Activated T-helper 1 cell treated with Interleukin-2 at 50 U/mL for 16 hours (primary cell): ENCODE measurements around the gene PDSS2.
"Not testable (repeated sequence)": the region's sequence is repeated elsewhere in the genome, so short reads cannot be mapped to it uniquely, and the experiment has no call there.

Experiments
- DNase-seq: peaks from one replicate; pipeline ENCODE4 v3.0.0-alpha.2; 2020; ENCODE audit warnings: low read depth

PDSS2 gene

DNA sequence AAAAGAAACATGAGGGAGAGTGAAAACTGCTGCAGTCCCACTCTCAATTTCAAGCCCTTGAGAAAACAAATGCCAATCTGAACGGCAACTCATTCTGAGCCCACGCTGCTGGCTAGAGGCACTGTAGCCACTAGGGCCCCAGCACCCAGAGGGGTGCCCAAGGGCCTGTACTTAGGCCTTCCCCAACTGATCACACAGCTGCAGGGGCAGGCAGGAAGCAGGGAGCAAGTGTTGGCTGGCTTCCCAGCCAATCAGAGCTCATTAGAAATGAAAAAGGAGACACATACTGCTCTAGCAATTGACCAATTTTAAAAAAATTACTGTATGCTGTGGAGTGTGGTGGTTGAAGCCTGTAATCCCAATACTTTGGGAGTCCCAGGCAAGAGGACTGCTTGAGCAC is 340.4 kb downstream of the PDSS2 start:
- no peak for DNase-seq

GRCh38 chr6:107118540-107118939 is 340.8 kb downstream of the PDSS2 start:
- DNase-seq = not testable (repeated sequence)

DNA sequence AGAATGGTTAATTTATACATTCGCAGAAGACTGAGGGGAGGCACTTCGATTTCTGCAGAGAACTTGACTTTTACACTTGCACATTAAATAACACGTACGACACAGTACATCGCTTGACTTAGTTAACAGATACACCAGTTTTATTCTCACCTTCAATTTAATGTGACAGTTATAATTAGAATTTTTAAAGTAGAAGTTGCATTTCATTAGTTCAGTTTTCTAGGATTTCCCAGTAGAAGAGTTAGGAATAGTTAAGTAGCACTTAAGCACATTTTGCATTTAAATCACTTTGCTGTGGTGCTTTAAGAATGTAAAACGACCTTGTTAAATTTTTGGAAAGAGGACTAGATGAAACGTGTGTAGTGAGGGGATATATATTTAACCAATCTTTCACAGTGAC is 342.4 kb downstream of the PDSS2 start:
- DNase-seq = no peak

DNA sequence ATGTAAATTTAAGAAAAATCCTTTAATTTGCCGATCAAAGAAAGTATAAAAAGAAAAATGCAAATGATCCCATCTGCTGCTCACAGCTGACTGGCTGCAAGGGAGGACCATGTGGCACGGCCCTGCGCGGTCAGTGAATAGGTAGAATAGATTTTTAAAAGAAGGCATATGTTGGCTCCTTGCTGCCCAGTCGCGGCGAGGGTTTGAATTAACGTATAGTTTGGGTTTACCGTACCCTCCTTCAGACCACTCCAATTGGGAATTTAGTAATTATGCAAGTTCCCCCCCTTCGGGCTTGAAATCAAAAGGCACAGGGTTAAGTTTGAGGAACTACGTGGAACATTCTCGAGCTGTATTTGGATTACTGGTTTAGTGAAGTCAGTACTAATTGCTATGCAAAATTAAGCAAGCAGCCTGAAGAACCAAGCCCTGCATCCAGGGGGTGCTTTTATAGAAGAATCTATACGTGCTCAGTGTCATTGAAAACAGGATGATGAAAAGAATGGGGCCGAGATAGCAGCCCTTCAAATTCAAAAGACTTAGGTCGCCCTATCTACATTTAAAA is 343.0 kb downstream of the PDSS2 start:
- DNase-seq = no peak

- DNase-seq = no peak
Measured at GRCh38 chr6:107115695-107116327, 343.6 kb downstream of the PDSS2 start.

DNA sequence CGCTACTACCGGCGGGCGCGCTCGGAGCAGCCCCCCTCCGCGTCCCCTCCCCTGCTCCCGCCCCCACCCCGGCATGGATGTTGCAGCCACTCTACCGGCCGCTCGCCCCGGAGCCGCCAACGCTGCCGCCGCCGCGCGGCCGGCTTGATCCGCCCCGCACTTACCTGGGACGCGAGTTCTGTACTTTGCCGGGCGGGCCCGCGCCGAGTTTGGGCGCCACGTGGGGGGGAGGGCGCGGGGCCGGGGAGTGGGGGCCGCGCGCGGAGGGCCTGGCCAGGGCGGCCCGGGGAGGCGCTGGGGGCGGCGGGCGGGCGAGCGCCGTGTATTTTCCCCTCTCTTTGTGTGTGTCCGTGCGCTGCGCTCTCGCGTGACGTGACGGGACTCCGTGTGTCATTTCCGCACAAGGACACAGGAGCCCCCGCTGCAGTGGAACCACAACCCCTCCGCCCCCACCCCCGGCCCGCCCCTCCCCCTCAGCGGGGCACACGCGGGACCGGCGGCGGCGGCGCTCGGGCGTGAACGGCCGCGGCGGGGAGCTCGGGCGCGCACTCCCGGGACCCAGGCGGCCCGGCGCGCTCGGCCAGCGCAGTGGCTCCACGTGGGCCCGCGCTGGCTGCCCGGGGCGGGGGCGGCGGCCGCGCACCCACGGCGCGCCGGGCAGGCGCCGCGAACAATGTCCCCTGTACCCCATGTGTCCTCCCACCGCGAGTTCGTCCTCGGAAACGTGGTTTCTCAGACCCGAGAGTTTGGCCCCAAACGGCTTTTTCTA is 344.3 kb downstream of the PDSS2 start, which contains the start of gene BEND3:
TSS of gene BEND3 (minus strand) at position 590 of the 769 bp plus-strand sequence. CDS start 16,230 bp downstream, outside the sequence.
- DNase-seq = peak; percentile 13

- DNase-seq = peak; percentile 55
Measured at GRCh38 chr6:107114213-107114925, 345.0 kb downstream of the PDSS2 start.

- no peak for DNase-seq
Measured at GRCh38 chr6:107110200-107110599, 349.2 kb downstream of the PDSS2 start.

DNA sequence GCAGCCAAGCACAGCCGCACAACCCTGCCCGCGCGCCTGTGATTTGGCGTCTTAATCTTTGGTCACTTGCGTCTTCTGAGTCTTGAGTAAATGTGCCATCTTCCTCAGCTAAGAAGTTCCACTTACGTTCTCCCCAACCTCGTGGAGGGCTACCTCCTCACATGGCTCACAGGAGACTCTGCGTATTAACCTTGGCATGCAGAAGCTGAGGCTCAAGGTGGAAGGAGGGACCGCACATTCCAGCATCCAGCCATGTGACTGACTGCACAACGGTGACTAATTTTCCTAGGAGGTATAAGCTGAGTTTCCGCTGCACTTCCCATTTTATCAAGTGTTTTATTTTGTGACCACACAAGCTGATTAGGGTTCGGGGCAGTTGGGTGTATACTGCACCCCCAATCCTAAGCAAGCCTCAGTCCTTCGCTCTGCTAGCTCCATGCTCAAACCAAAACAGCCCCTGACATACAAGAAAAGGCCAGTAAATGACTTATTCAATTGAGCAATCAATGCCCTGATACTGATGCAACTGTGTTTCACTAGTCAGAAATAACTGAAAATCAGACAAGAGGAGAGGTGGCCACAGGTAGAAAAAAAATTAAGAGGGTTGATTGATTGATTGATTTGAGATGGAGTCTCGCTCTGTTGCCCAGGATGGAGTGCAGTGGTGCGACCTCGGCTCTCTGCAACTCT is 351.0 kb downstream of the PDSS2 start:
- DNase-seq = no peak

DNA sequence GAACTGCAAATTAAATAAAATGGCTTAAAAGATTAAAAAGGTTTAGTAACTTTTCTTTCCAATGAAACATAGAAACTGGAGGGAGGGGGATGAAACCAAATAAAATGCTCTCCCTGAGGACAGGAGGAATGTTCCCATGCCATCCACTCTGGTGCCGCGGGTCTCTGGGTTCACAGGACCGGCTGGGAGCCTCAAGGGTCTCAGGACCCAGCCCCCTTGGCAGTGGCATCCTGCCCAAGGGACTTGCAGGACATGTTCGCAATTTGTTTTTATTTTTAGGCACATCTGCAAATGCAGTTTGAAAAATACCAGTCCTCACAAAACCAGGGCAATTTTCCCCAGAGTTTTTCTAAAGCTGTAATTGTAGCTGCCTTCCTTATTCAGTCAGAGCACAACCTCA is 351.6 kb downstream of the PDSS2 start:
- DNase-seq = no peak

DNA sequence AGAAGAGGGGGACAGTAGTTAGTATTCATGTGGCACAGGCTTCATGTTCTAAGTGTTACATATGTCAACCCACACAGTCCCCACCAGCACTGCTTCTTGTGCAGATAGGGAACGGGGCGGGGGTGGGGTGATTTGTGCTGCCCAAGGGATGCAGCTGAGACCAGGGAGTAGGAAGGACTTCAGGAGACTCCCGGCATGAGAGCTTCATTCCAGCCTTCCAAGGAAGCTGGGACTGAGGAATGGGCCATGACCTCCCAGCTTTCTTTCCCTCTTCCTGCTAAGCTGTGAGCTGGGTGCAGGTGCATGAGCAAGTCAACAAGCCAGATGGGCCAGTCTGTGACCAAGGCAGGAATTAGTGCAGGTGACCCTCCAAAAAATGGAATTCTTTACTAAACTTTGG is 353.2 kb downstream of the PDSS2 start:
- no peak for DNase-seq

- DNase-seq = no peak
Measured at GRCh38 chr6:107105511-107106116, 353.8 kb downstream of the PDSS2 start.

GRCh38 chr6:107103082-107103481 is 356.3 kb downstream of the PDSS2 start:
- DNase-seq = no peak
